HCT116 (cell line): ENCODE measurements around the gene SLC37A4. TPM values are rescaled to one million over a fixed set of nuclear protein-coding genes. Genes with fewer than 3 reads are reported as not detected.

ENCODE experiments used
- ATAC-seq: fragments of 200-7000 bp; cut with Tn5 transposase; 2 replicates; pipeline ENCODE4 v1.9.1; 2020; ENCODE audit warnings: mild to moderate bottlenecking, moderate library complexity
- BruUV-seq: library from RNA; stranded (reverse); fragments of 400-500 nt; replicated peaks from 2 replicates; lab custom pipeline; 2021; lab: Mats Ljungman, UMichigan
- CTCF ChIA-PET: fragments of 300-600 bp; sonication (Branson Sonifier 250); formaldehyde crosslinking; loops from one replicate; lab custom pipeline; 2021; ENCODE audit warnings: antibody characterized with exemption; lab: Charles Lee
- POLR2A ChIA-PET: fragments of 300-600, 350-600 bp; sonication (Branson Sonifier 250); formaldehyde crosslinking; loops from one replicate; lab custom pipeline; 2021; ENCODE audit warnings: antibody characterized with exemption; lab: Charles Lee
- RAD21 ChIA-PET, 2 experiments: fragments of 300-600 bp; sonication (Branson Sonifier 250); formaldehyde crosslinking; loops; one replicate each; lab custom pipeline; 2023; ENCODE audit warnings: low total read pairs in 2 of 2; ENCODE audit not compliant: uncharacterized antibody in 2 of 2, unreplicated experiment in 2 of 2, low non-redundant PET in 1 of 2; lab: Charles Lee
- DNase-seq: peaks from one replicate; pipeline ENCODE4 v3.0.0-alpha.2; 2010; ENCODE audit warnings: low read depth, low spot score
- H2AFZ ChIP-seq: fragments of 200-600 bp; shearing (Covaris generic), sonication (generic); 2 replicates; pipeline ENCODE4 v1.6.1; 2017; ENCODE audit warnings: low read depth, mixed run types, mixed read lengths, antibody characterized with exemption, low read length; ENCODE audit not compliant: poor library complexity, severe bottlenecking
- H3K27ac ChIP-seq: 2 replicates; pipeline ENCODE4 v1.5.1; 2012; ENCODE audit warnings: low read depth, low read length
- H3K27me3 ChIP-seq: fragments of 200-600 bp; sonication (generic); 2 replicates; pipeline ENCODE4 v1.6.1; 2016; ENCODE audit warnings: mixed run types, low read length, mixed read lengths; ENCODE audit not compliant: insufficient read depth
- H3K36me3 ChIP-seq, 2 experiments: fragments of 200-500 bp in 1 of 2; fragments of 200-600 bp in 1 of 2; sonication (Bioruptor generic) in 1 of 2; sonication (generic) in 1 of 2; 2 replicates each; pipeline versions ENCODE4 v1.5.1 to v1.6.1; 2014 to 2016; ENCODE audit warnings: low read length in 2 of 2, inconsistent platforms in 1 of 2, mixed read lengths in 1 of 2, mixed run types in 1 of 2; ENCODE audit not compliant: insufficient read depth in 2 of 2, control insufficient read depth in 1 of 2
- H3K4me1 ChIP-seq, 2 experiments: fragments of 200-600 bp in 1 of 2; sonication (generic) in 1 of 2; 2 replicates each; pipeline versions ENCODE4 v1.5.1 to v1.6.1; 2012 to 2017; ENCODE audit warnings: low read length in 2 of 2, inconsistent platforms in 1 of 2, mild to moderate bottlenecking in 1 of 2, mixed read lengths in 1 of 2, mixed run types in 1 of 2, moderate library complexity in 1 of 2; ENCODE audit not compliant: insufficient read depth in 2 of 2, control insufficient read depth in 1 of 2
- H3K4me2 ChIP-seq: fragments of 200-600 bp; sonication (generic); 2 replicates; pipeline ENCODE4 v1.6.1; 2017; ENCODE audit warnings: mixed run types, low read length, mixed read lengths
- H3K4me3 ChIP-seq, 2 experiments: fragments of 200-600 bp in 1 of 2; sonication (generic) in 1 of 2; replicated peaks in 1 of 2; 2 replicates each; pipeline ENCODE4 v1.5.1; 2011 to 2016; ENCODE audit warnings: low read length in 2 of 2, control low read depth in 1 of 2, low read depth in 1 of 2, mild to moderate bottlenecking in 1 of 2, mixed read lengths in 1 of 2, mixed run types in 1 of 2
- H3K79me2 ChIP-seq: fragments of 200-600 bp; sonication (generic); 2 replicates; pipeline ENCODE4 v1.6.1; 2017; ENCODE audit warnings: mild to moderate bottlenecking, mixed run types, low read length, moderate library complexity, mixed read lengths; ENCODE audit not compliant: insufficient read depth
- H3K9ac ChIP-seq: fragments of 200-600 bp; sonication (generic); 2 replicates; pipeline ENCODE4 v1.6.1; 2016; ENCODE audit warnings: low read length, mixed read lengths
- H3K9me2 ChIP-seq: fragments of 200-600 bp; sonication (generic), shearing (Covaris generic); 2 replicates; pipeline ENCODE4 v1.6.1; 2017; ENCODE audit warnings: mixed run types, mild to moderate bottlenecking, moderate library complexity; ENCODE audit not compliant: insufficient read depth
- H3K9me3 ChIP-seq, 2 experiments: fragments of 200-500 bp in 1 of 2; fragments of 200-600 bp in 1 of 2; sonication (Bioruptor generic) in 1 of 2; sonication (generic) in 1 of 2; 2 replicates each; pipeline ENCODE4 v1.6.1; 2014 to 2017; ENCODE audit warnings: low read length in 2 of 2, mixed read lengths in 2 of 2, inconsistent platforms in 1 of 2, low read depth in 1 of 2, mild to moderate bottlenecking in 1 of 2, mixed run types in 1 of 2, moderate library complexity in 1 of 2; ENCODE audit not compliant: control insufficient read depth in 1 of 2, insufficient read depth in 1 of 2
- H4K20me1 ChIP-seq: fragments of 200-600 bp; sonication (generic), shearing (Covaris generic); 2 replicates; pipeline ENCODE4 v1.6.1; 2017; ENCODE audit warnings: mixed run types, mild to moderate bottlenecking, moderate library complexity; ENCODE audit not compliant: insufficient read depth
- POLR2AphosphoS5 ChIP-seq: IDR thresholded peaks from 2 replicates; pipeline ENCODE4 v1.6.1; 2011; ENCODE audit warnings: mild to moderate bottlenecking, low read depth, low read length, moderate library complexity
- RAD21 ChIP-seq: IDR thresholded peaks from 2 replicates; pipeline ENCODE4 v1.6.1; 2012; ENCODE audit warnings: low read depth, mild to moderate bottlenecking
- SP1 ChIP-seq: IDR thresholded peaks from 2 replicates; pipeline ENCODE4 v1.6.1; 2012; ENCODE audit warnings: low read depth
- intact Hi-C: fragments of 100-400 bp; cut with micrococcal nuclease; formaldehyde crosslinking; loops from 2 replicates; pipeline ENCODE4 v1.10.0; 2022
- total RNA-seq: library from RNA; stranded (reverse); gene quantifications from one replicate; pipeline ENCODE4 v1.2.1, GENCODE V29; 2021; ENCODE audit not compliant: unreplicated experiment
- TF ChIP-seq, protein P1 (sequence below): IDR thresholded peaks from 2 replicates; pipeline ENCODE4 v1.6.1; 2011; ENCODE audit warnings: mild to moderate bottlenecking, low read length, moderate library complexity; ENCODE audit not compliant: insufficient replicate concordance; ENCODE audit errors: extremely low read depth
- TF ChIP-seq, protein P2 (sequence below), 3 experiments: fragments of 200-600 bp in 1 of 3; sonication (generic) in 1 of 3; IDR thresholded peaks in 2 of 3; conservative IDR thresholded peaks in 1 of 3; 2 replicates each; pipeline ENCODE4 v1.5.1; 2012 to 2017; ENCODE audit warnings: low read depth in 2 of 3, low read length in 2 of 3, antibody characterized with exemption in 1 of 3, borderline replicate concordance in 1 of 3, control low read depth in 1 of 3, mild to moderate bottlenecking in 1 of 3, mixed read lengths in 1 of 3, mixed run types in 1 of 3, moderate library complexity in 1 of 3; ENCODE audit not compliant: insufficient read depth in 1 of 3
- TF ChIP-seq, protein P3 (sequence below): IDR thresholded peaks from 2 replicates; pipeline ENCODE4 v1.6.1; 2012

Gene SLC37A4
- total RNA-seq, 1 experiment from 2014 or later = 49.8 TPM

DNA sequence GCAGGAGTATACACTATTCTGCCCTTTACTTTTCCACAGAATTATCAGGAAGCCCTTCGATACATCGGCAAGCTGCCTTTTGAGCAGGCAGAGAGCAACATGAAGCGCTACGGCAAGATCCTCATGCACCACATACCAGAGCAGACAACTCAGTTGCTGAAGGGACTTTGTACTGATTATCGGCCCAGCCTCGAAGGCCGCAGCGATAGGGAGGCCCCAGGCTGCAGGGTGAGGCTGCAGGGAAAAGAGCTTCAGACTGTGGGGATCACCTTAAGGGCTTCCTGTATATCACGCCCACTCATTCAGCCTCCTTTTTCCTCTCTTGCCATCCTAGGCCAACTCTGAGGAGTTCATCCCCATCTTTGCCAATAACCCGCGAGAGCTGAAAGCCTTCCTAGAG, 47.2 kb upstream of the SLC37A4 start:
- CTCF ChIA-PET = no interaction called here
- intact Hi-C loops = no loop called here

More for the DNA sequence above, 47.2 kb upstream of the SLC37A4 start:
- Histone ChIP-seq H3K4me2 (no peak overlapping the region), H3K9ac (no peak overlapping the region), H4K20me1 (no peaks in the 10 kb centered on the region), H3K4me3 (no peak overlapping the region), H3K9me3 (no peaks in the 10 kb centered on the region), H3K79me2 (no peaks in the 10 kb centered on the region), H3K4me1 (no peaks in the 10 kb centered on the region), H2AFZ (no peak overlapping the region), H3K36me3 (peaks cover 19 to 28% of the 10 kb centered on the region in 2 experiments; a peak in 3 of 4 replicates), H3K27ac (no peak overlapping the region), H3K27me3 (no peaks in the 10 kb centered on the region), H3K9me2 (no peaks in the 10 kb centered on the region)
- ChIA-PET POLR2A (no interaction called here), RAD21 (no interaction called here)
- ATAC-seq (no peak), DNase-seq (no peak)
- BruUV-seq = no TSS peak
- TF ChIP-seq RAD21 (no peak), POLR2AphosphoS5 (no peak), SP1 (no peak)
- TF ChIP-seq, protein P1, sequence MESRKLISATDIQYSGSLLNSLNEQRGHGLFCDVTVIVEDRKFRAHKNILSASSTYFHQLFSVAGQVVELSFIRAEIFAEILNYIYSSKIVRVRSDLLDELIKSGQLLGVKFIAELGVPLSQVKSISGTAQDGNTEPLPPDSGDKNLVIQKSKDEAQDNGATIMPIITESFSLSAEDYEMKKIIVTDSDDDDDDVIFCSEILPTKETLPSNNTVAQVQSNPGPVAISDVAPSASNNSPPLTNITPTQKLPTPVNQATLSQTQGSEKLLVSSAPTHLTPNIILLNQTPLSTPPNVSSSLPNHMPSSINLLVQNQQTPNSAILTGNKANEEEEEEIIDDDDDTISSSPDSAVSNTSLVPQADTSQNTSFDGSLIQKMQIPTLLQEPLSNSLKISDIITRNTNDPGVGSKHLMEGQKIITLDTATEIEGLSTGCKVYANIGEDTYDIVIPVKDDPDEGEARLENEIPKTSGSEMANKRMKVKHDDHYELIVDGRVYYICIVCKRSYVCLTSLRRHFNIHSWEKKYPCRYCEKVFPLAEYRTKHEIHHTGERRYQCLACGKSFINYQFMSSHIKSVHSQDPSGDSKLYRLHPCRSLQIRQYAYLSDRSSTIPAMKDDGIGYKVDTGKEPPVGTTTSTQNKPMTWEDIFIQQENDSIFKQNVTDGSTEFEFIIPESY = no peak
- TF ChIP-seq, protein P2, sequence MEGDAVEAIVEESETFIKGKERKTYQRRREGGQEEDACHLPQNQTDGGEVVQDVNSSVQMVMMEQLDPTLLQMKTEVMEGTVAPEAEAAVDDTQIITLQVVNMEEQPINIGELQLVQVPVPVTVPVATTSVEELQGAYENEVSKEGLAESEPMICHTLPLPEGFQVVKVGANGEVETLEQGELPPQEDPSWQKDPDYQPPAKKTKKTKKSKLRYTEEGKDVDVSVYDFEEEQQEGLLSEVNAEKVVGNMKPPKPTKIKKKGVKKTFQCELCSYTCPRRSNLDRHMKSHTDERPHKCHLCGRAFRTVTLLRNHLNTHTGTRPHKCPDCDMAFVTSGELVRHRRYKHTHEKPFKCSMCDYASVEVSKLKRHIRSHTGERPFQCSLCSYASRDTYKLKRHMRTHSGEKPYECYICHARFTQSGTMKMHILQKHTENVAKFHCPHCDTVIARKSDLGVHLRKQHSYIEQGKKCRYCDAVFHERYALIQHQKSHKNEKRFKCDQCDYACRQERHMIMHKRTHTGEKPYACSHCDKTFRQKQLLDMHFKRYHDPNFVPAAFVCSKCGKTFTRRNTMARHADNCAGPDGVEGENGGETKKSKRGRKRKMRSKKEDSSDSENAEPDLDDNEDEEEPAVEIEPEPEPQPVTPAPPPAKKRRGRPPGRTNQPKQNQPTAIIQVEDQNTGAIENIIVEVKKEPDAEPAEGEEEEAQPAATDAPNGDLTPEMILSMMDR (IDR thresholded peaks at IDR 0.05 in 2 of 3, conservative IDR thresholded peaks at IDR 0.05 in 1 of 3; ENCODE audit: borderline replicate concordance in 1 of 3, insufficient read depth in 1 of 3, low read depth in 2 of 3, low read length in 2 of 3) = no peak
- TF ChIP-seq, protein P3, sequence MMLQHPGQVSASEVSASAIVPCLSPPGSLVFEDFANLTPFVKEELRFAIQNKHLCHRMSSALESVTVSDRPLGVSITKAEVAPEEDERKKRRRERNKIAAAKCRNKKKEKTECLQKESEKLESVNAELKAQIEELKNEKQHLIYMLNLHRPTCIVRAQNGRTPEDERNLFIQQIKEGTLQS = no peak
